ENCODE results near the gene KLHL26.

KLHL26 gene

DNA sequence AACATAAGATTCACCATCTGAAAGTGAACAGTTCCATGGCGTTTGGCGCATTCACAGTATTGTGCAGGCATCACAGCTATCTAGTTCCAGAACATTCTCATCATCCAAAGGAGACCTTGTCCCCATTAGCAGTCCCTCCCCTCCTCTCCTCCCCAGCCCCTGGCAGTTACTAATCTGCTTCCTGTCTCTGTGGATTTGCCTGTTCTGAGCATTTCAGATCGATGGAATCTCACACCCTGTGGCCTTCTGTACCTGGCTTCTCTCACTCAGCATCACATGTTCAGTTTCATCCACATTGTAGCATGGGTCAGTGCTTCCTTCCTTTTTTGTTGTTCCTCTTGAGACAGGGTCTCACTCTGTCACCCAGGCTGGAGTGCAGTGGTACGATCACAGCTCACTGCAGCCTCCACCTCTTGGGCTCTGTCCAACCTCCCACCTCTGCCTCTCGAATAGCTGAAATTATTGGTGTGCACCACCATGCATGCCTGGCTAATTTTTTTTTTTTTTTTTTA lies 81.2 kb downstream of the KLHL26 start:
- no peak for DNase-seq (ENCODE audit: low spot score)

DNA sequence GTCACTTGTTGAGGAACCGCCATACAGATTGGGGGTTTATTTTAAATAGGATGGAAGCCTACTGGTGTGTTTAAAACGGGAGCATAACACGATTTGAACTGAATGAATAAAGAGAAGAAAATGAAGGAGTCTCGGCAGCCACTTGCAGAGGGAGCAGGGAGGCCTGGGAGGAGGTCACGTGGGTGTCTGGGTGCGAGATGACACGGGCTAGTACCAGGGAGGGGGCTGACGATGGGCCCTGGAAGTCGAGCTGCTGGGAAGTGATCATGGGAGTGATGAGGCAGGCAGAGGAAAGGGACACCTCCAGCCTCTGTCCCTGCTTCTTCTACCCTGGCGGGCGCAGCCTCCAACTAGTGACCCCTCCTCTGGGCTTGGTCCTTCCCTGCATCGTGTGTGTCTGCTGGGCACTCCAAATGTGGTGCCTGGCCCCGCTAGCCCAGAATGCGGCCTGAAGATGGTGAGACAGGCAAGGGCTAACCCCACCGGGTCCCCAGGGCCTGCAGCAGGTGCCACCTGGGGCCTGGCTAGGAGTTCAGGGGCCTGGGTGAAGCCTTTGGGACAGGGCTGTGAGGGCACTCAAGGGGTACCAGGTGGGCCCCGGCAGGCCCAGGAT lies 82.1 kb downstream of the KLHL26 start:
- no peak for DNase-seq (ENCODE audit: low spot score)

DNA sequence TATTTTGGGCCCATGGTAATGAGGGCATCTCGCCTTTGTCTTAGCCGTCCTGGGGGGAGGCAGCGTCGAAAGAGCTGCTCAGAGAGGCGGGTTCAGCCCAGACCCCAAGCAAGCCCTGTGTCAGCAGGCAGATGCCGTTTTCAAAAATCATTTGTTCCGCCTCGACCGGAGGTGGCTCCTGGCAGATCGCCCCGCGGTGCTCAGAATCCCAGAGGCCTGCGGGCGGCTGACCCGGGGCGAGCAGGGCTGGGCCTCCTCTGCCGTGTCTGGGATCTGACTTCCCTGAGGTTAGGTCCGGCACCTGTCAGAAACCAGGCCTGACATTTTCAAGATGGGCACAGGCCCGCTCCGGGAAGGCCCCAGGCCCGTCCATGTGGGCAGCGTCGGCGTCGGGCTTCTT lies 82.7 kb downstream of the KLHL26 start:
- DNase-seq (ENCODE audit: low spot score): no peak
